GM19328 (cell line): ENCODE results near the gene ZNF592.
"Not testable (repeated sequence)": the region's sequence is repeated elsewhere in the genome, so short reads cannot be mapped to it uniquely, and the experiment has no call there.

Experiments
- ATAC-seq: cut with Tn5 transposase; IDR thresholded peaks from one replicate; pipeline ENCODE4 v1.9.1; 2021; ENCODE audit warnings: mild to moderate bottlenecking, moderate library complexity; ENCODE audit not compliant: unreplicated experiment

ZNF592 gene

GRCh38 chr15:84747416-84748273, 747 bp upstream of the ZNF592 start:
- peak; percentile 41 for ATAC-seq

- no peak for ATAC-seq
Observed at GRCh38 chr15:84749111-84749991, 959 bp downstream of the ZNF592 start.

- ATAC-seq = peak; percentile 28
Observed at GRCh38 chr15:84750583-84751092, 2.2 kb downstream of the ZNF592 start.

- ATAC-seq = not testable (repeated sequence)
Observed at GRCh38 chr15:84751721-84752120, 3.3 kb downstream of the ZNF592 start.

GRCh38 chr15:84752195-84752594, 3.8 kb downstream of the ZNF592 start:
- no peak for ATAC-seq

- ATAC-seq = no peak
Observed at GRCh38 chr15:84752700-84753099, 4.3 kb downstream of the ZNF592 start.

GRCh38 chr15:84754889-84755288, 6.5 kb downstream of the ZNF592 start:
- not testable (repeated sequence) for ATAC-seq

- no peak for ATAC-seq
Observed at GRCh38 chr15:84755736-84756527, 7.5 kb downstream of the ZNF592 start.

GRCh38 chr15:84759018-84759417, 10.6 kb downstream of the ZNF592 start:
- no peak for ATAC-seq

GRCh38 chr15:84760219-84760618, 11.8 kb downstream of the ZNF592 start:
- ATAC-seq = no peak

- no peak for ATAC-seq
Observed at GRCh38 chr15:84761607-84762131, 13.3 kb downstream of the ZNF592 start.

- ATAC-seq = no peak
Observed at GRCh38 chr15:84762840-84763572, 14.6 kb downstream of the ZNF592 start.

- no peak for ATAC-seq
Observed at GRCh38 chr15:84764585-84764984, 16.2 kb downstream of the ZNF592 start.

GRCh38 chr15:84764989-84765388, 16.6 kb downstream of the ZNF592 start:
- no peak for ATAC-seq

- ATAC-seq = no peak
Observed at GRCh38 chr15:84765675-84766074, 17.3 kb downstream of the ZNF592 start.

- no peak for ATAC-seq
Observed at GRCh38 chr15:84766461-84767035, 18.2 kb downstream of the ZNF592 start.

- ATAC-seq = no peak
Observed at GRCh38 chr15:84772031-84772430, 23.6 kb downstream of the ZNF592 start.

GRCh38 chr15:84772467-84772866, 24.1 kb downstream of the ZNF592 start:
- no peak for ATAC-seq

GRCh38 chr15:84773716-84774115, 25.3 kb downstream of the ZNF592 start:
- ATAC-seq = no peak
